Measurements from ENCODE around the gene RB1.

Gene RB1

GRCh38 chr13:48275507-48275906 is 28.0 kb upstream of the RB1 start:
- no peak for TF ChIP-seq GATA3 (IDR thresholded peaks at IDR 0.05; ENCODE audit: low read depth, low read length)
- no peak for TF ChIP-seq GATA2 (IDR thresholded peaks at IDR 0.05; ENCODE audit: low read depth, low read length)

- TF ChIP-seq GATA3 (IDR thresholded peaks at IDR 0.05; ENCODE audit: low read depth, low read length) (no peak), GATA2 (IDR thresholded peaks at IDR 0.05; ENCODE audit: low read depth, low read length) (no peak)
Measured at GRCh38 chr13:48278806-48279205, 24.7 kb upstream of the RB1 start.

GRCh38 chr13:48281556-48281955 is 22.0 kb upstream of the RB1 start:
- TF ChIP-seq GATA3 (IDR thresholded peaks at IDR 0.05; ENCODE audit: low read depth, low read length) (no peak), GATA2 (IDR thresholded peaks at IDR 0.05; ENCODE audit: low read depth, low read length) (no peak)

GRCh38 chr13:48291730-48292129 is 11.8 kb upstream of the RB1 start:
- TF ChIP-seq GATA2 (IDR thresholded peaks at IDR 0.05; ENCODE audit: low read depth, low read length) (no peak), GATA3 (IDR thresholded peaks at IDR 0.05; ENCODE audit: low read depth, low read length) (no peak)

GRCh38 chr13:48292650-48293049 is 10.9 kb upstream of the RB1 start:
- TF ChIP-seq GATA2 (IDR thresholded peaks at IDR 0.05; ENCODE audit: low read depth, low read length) = no peak

GRCh38 chr13:48294653-48295052 is 8.9 kb upstream of the RB1 start:
- TF ChIP-seq GATA3 (IDR thresholded peaks at IDR 0.05; ENCODE audit: low read depth, low read length) (no peak), GATA2 (IDR thresholded peaks at IDR 0.05; ENCODE audit: low read depth, low read length) (no peak)

- no peak for TF ChIP-seq GATA3 (IDR thresholded peaks at IDR 0.05; ENCODE audit: low read depth, low read length)
- TF ChIP-seq GATA2 (IDR thresholded peaks at IDR 0.05; ENCODE audit: low read depth, low read length) = no peak
Measured at GRCh38 chr13:48295271-48295670, 8.3 kb upstream of the RB1 start.

- TF ChIP-seq GATA3 (IDR thresholded peaks at IDR 0.05; ENCODE audit: low read depth, low read length) (no peak), GATA2 (IDR thresholded peaks at IDR 0.05; ENCODE audit: low read depth, low read length) (no peak)
Measured at GRCh38 chr13:48296528-48296927, 7.0 kb upstream of the RB1 start.

GRCh38 chr13:48297131-48297786 is 6.3 kb upstream of the RB1 start:
- TF ChIP-seq GATA2 (IDR thresholded peaks at IDR 0.05; ENCODE audit: low read depth, low read length) (no peak), GATA3 (IDR thresholded peaks at IDR 0.05; ENCODE audit: low read depth, low read length) (no peak)

GRCh38 chr13:48299591-48299990 is 4.0 kb upstream of the RB1 start:
- TF ChIP-seq GATA3 (IDR thresholded peaks at IDR 0.05; ENCODE audit: low read depth, low read length) (no peak), GATA2 (IDR thresholded peaks at IDR 0.05; ENCODE audit: low read depth, low read length) (no peak)

GRCh38 chr13:48302871-48303358 is 636 bp upstream of the RB1 start:
- TF ChIP-seq GATA2 (IDR thresholded peaks at IDR 0.05; ENCODE audit: low read depth, low read length) = no peak
- no peak for TF ChIP-seq GATA3 (IDR thresholded peaks at IDR 0.05; ENCODE audit: low read depth, low read length)

- TF ChIP-seq GATA3 (IDR thresholded peaks at IDR 0.05; ENCODE audit: low read depth, low read length) (no peak), GATA2 (IDR thresholded peaks at IDR 0.05; ENCODE audit: low read depth, low read length) (no peak)
Measured at GRCh38 chr13:48304143-48304876, 759 bp downstream of the RB1 start.

GRCh38 chr13:48311223-48311622 is 7.7 kb downstream of the RB1 start:
- TF ChIP-seq GATA2 (IDR thresholded peaks at IDR 0.05; ENCODE audit: low read depth, low read length) = no peak
- no peak for TF ChIP-seq GATA3 (IDR thresholded peaks at IDR 0.05; ENCODE audit: low read depth, low read length)

GRCh38 chr13:48315969-48316650 is 12.6 kb downstream of the RB1 start:
- no peak for TF ChIP-seq GATA3 (IDR thresholded peaks at IDR 0.05; ENCODE audit: low read depth, low read length)
- no peak for TF ChIP-seq GATA2 (IDR thresholded peaks at IDR 0.05; ENCODE audit: low read depth, low read length)
